Keratinocyte (primary cell): ENCODE measurements around the gene PRKAG2. TPM values are rescaled to one million over a fixed set of nuclear protein-coding genes. Genes with fewer than 3 reads are reported as not detected.

Source experiments
- DNase-seq: peaks from one replicate; pipeline ENCODE4 v3.0.0-alpha.2; 2011; ENCODE audit warnings: low read depth, missing footprints, low spot score
- FAIRE-seq: peaks from 2 replicates; lab custom pipeline; 2011; peaks lifted over from hg19 to GRCh38; lab: Jason Lieb, UNC
- H2AFZ ChIP-seq: 2 replicates; pipeline ENCODE4 v1.6.0; 2012; ENCODE audit warnings: low read length, control low read depth, inconsistent platforms; ENCODE audit not compliant: control insufficient read depth
- H3K27ac ChIP-seq: 2 replicates; pipeline ENCODE4 v1.5.1; 2011; ENCODE audit warnings: low read length; ENCODE audit not compliant: control insufficient read depth, insufficient read depth
- H3K27me3 ChIP-seq: 3 replicates; pipeline ENCODE4 v1.6.0; 2011; ENCODE audit warnings: low read length; ENCODE audit not compliant: control insufficient read depth, insufficient read depth; ENCODE audit errors: extremely low read depth
- H3K36me3 ChIP-seq, 2 experiments: 2 replicates in 1 of 2; 3 replicates in 1 of 2; pipeline ENCODE4 v1.5.1; 2011; ENCODE audit warnings: low read length in 2 of 2, mild to moderate bottlenecking in 1 of 2; ENCODE audit not compliant: control insufficient read depth in 2 of 2, insufficient read depth in 2 of 2; ENCODE audit errors: extremely low read depth in 1 of 2
- H3K4me1 ChIP-seq: 3 replicates; pipeline ENCODE4 v1.5.1; 2011; ENCODE audit warnings: low read length; ENCODE audit not compliant: control insufficient read depth, insufficient read depth; ENCODE audit errors: extremely low read depth
- H3K4me2 ChIP-seq: 3 replicates; pipeline ENCODE4 v1.6.0; 2011; ENCODE audit warnings: low read depth, low read length; ENCODE audit not compliant: control insufficient read depth, insufficient read depth; ENCODE audit errors: extremely low read depth
- H3K4me3 ChIP-seq, 3 experiments: fragments of 200-600 bp in 1 of 3; sonication (generic) in 1 of 3; 2 replicates in 2 of 3; 3 replicates in 1 of 3; pipeline ENCODE4 v1.5.1; 2011 to 2016; ENCODE audit warnings: low read length in 3 of 3, mild to moderate bottlenecking in 3 of 3, control low read depth in 2 of 3, inconsistent platforms in 1 of 3, low read depth in 1 of 3, mixed read lengths in 1 of 3, mixed run types in 1 of 3, moderate library complexity in 1 of 3; ENCODE audit not compliant: control insufficient read depth in 2 of 3, insufficient read depth in 2 of 3; ENCODE audit errors: extremely low read depth in 1 of 3
- H3K79me2 ChIP-seq: 2 replicates; pipeline ENCODE4 v1.6.0; 2012; ENCODE audit warnings: low read length; ENCODE audit not compliant: control insufficient read depth, insufficient read depth
- H3K9ac ChIP-seq: 3 replicates; pipeline ENCODE4 v1.6.0; 2011; ENCODE audit warnings: low read length; ENCODE audit not compliant: control insufficient read depth, insufficient read depth; ENCODE audit errors: extremely low read depth
- H3K9me1 ChIP-seq: 3 replicates; pipeline ENCODE4 v1.6.0; 2011; ENCODE audit warnings: low read length; ENCODE audit not compliant: control insufficient read depth, insufficient read depth; ENCODE audit errors: extremely low read depth
- H3K9me3 ChIP-seq: 2 replicates; pipeline ENCODE4 v1.5.1; 2012; ENCODE audit warnings: low read depth, low read length; ENCODE audit not compliant: control insufficient read depth
- H4K20me1 ChIP-seq: 3 replicates; pipeline ENCODE4 v1.6.0; 2011; ENCODE audit warnings: low read length; ENCODE audit not compliant: control insufficient read depth, insufficient read depth; ENCODE audit errors: extremely low read depth
- EZH2 ChIP-seq: IDR thresholded peaks from one replicate; pipeline ENCODE4 v1.6.1; 2012; ENCODE audit warnings: inconsistent platforms, mild to moderate bottlenecking, low read length, moderate library complexity
- dilution Hi-C: fragments of 300-500 bp; cut with MboI; formaldehyde crosslinking; loops from one replicate; pipeline ENCODE4 v1.7.0; 2020; ENCODE audit warnings: low sequenced_read_pairs; ENCODE audit not compliant: extremely low pct_ligation_motif_present
- polyA plus RNA-seq, 5 experiments: library from polyadenylated mRNA; depleted of rRNA in 3 of 5; stranded (reverse) in 3 of 5; stranded (forward) in 1 of 5; unstranded in 1 of 5; fragments of >200 nt; gene quantifications; 1 replicate in 1 of 5; 2 replicates in 3 of 5; 3 replicates in 1 of 5; pipeline versions ENCODE4 v1.2.1 to v1.2.3, GENCODE V29; 2011 to 2012; ENCODE audit warnings: missing spikeins in 2 of 5, low read depth in 1 of 5, low replicate concordance in 1 of 5
- TF ChIP-seq, protein P1 (sequence below), 3 experiments: IDR thresholded peaks in 1 of 3; conservative IDR thresholded peaks in 1 of 3; optimal IDR thresholded peaks in 1 of 3; 2 replicates in 2 of 3; 3 replicates in 1 of 3; pipeline versions ENCODE3 to v1.5.1; 2011; ENCODE audit warnings: low read length in 3 of 3, mild to moderate bottlenecking in 3 of 3, moderate library complexity in 2 of 3, control low read depth in 1 of 3, inconsistent platforms in 1 of 3; ENCODE audit not compliant: insufficient read depth in 2 of 3; ENCODE audit errors: extremely low read depth in 1 of 3

PRKAG2 gene
- polyA plus RNA-seq, 1 donor (not counting 4 experiments of a cell fraction or from before 2014, with no cell fraction given), result 39.5 TPM

DNA sequence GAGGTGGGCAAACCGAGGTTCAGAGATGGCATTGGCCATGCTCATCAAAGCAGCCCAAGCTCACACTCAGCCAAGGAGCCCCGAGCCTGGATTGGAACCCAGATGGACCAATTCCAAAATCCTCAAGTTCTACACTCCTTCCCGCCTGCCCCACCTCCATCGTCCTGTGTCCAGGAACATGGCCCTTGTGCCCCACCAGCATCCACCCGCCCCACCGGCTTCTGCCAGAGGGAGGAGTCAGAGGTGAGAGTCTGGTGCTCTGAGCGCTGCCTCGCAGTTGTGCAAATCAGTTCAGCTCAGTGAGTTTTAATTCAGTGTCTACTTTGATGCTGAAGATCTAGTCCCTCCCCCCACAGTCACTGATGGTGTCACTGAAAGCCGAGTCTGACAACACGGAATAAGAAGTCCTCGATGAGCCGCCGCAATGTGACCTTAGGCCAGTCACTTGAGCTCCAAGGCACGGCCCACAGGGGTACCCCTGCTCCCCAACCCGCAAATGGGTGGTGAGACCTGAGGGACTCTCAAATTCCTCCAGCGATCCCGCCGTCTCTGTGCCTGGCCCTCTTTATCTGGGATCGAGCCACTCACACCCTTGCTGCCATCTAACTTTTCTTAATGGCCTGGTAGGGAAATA lies 26.3 kb downstream of the PRKAG2 start:
- H3K36me3 ChIP-seq, result no peaks in the 10 kb centered on the region
- H3K4me3 ChIP-seq, result no peak overlapping the region
- H3K9me1 ChIP-seq, result no peaks in the 10 kb centered on the region
- no peak overlapping the region for H3K27ac ChIP-seq
- peaks cover 9% of the 10 kb centered on the region for H3K4me1 ChIP-seq
- H4K20me1 ChIP-seq, result no peaks in the 10 kb centered on the region
- no peak for TF ChIP-seq EZH2
- TF ChIP-seq, protein P1, sequence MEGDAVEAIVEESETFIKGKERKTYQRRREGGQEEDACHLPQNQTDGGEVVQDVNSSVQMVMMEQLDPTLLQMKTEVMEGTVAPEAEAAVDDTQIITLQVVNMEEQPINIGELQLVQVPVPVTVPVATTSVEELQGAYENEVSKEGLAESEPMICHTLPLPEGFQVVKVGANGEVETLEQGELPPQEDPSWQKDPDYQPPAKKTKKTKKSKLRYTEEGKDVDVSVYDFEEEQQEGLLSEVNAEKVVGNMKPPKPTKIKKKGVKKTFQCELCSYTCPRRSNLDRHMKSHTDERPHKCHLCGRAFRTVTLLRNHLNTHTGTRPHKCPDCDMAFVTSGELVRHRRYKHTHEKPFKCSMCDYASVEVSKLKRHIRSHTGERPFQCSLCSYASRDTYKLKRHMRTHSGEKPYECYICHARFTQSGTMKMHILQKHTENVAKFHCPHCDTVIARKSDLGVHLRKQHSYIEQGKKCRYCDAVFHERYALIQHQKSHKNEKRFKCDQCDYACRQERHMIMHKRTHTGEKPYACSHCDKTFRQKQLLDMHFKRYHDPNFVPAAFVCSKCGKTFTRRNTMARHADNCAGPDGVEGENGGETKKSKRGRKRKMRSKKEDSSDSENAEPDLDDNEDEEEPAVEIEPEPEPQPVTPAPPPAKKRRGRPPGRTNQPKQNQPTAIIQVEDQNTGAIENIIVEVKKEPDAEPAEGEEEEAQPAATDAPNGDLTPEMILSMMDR (optimal IDR thresholded peaks at IDR 0.05 in 1 of 3, IDR thresholded peaks at IDR 0.05 in 1 of 3, conservative IDR thresholded peaks at IDR 0.05 in 1 of 3; ENCODE audit: extremely low read depth in 1 of 3, insufficient read depth in 2 of 3, low read length in 3 of 3), result no peak
- H3K4me2 ChIP-seq, result no peak overlapping the region
- no peak for DNase-seq
- H3K79me2 ChIP-seq, result no peaks in the 10 kb centered on the region
- no peak for FAIRE-seq
- H3K9ac ChIP-seq, result no peak overlapping the region
- H3K9me3 ChIP-seq, result no peaks in the 10 kb centered on the region
- peaks cover 3% of the 10 kb centered on the region for H3K27me3 ChIP-seq
- no peak overlapping the region for H2AFZ ChIP-seq
- dilution Hi-C loops, result no loop called here

DNA sequence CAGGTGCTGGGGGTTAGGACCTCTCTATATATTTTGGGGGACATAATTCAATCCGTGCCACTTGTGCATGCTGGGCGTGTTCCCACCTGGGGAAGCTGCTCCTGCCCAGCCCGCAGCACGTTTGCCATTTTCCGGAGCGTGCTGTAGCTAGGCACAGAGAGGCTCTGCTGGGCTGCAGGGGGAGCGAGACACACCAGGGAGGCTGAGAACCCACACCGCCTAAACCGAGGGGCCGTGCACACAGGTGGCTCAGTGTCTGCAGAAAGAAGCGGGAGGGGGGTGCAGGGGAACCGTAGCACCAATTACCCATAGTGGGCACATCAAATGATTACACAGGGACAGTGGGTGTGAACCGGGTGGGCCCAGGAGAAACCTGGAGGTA lies 27.0 kb downstream of the PRKAG2 start:
- H3K79me2 ChIP-seq, result no peaks in the 10 kb centered on the region
- no peaks in the 10 kb centered on the region for H4K20me1 ChIP-seq
- H3K9me1 ChIP-seq, result no peaks in the 10 kb centered on the region
- H2AFZ ChIP-seq, result no peak overlapping the region
- DNase-seq (no peak), FAIRE-seq (no peak)
- peaks cover 9% of the 10 kb centered on the region for H3K4me1 ChIP-seq
- H3K9me3 ChIP-seq, result no peaks in the 10 kb centered on the region
- dilution Hi-C loops, result no loop called here
- H3K4me3 ChIP-seq, result no peak overlapping the region
- no peaks in the 10 kb centered on the region for H3K36me3 ChIP-seq
- H3K27me3 ChIP-seq, result peaks cover 3% of the 10 kb centered on the region
- no peak overlapping the region for H3K9ac ChIP-seq
- no peak overlapping the region for H3K4me2 ChIP-seq
- no peak overlapping the region for H3K27ac ChIP-seq
- no peak for TF ChIP-seq EZH2
- TF ChIP-seq, protein P1 (optimal IDR thresholded peaks at IDR 0.05 in 1 of 3, IDR thresholded peaks at IDR 0.05 in 1 of 3, conservative IDR thresholded peaks at IDR 0.05 in 1 of 3; ENCODE audit: extremely low read depth in 1 of 3, insufficient read depth in 2 of 3, low read length in 3 of 3), result no peak
